Measurements from ENCODE around the gene AEBP1. TPM values are rescaled to one million over a fixed set of nuclear protein-coding genes. Genes with fewer than 3 reads are reported as not detected.
"Not testable (repeated sequence)": the region's sequence is repeated elsewhere in the genome, so short reads cannot be mapped to it uniquely, and the experiment has no call there.

AEBP1 gene
- total and polyA plus RNA-seq, 2 of the 4 experiments (the other 2 are of a cell fraction): 1.1 to 5.7 TPM

DNA sequence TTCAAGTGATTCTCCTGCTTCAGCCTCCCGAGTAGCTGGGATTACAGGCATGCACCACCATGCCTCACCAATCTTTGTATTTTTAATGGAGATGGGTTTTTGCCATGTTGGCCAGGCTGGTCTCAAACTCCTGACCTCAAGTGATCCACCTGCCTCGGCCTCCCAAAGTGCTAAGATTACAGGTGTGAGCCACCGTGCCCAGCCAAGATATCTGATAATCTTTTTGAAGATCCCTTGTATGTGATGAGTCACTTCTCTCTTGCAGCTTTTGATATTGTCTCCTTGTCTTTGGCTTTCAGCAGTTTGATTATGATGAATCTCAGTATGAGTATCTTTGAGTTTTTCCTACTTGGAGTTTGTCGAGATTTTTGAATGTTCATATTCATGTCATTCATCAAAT is 22.4 kb downstream of the AEBP1 start:
- WGBS, 2 experiments (ENCODE audit: extremely low coverage in 2 of 2, insufficient read length in 1 of 2): no CpG with 5 or more reads among the region's 4 CpGs
- H3K4ac ChIP-seq (ENCODE audit: low read depth, low read length); H3K9me3 ChIP-seq (ENCODE audit: control insufficient read depth, insufficient read depth, low read length); dilution Hi-C loops (cut with HindIII; ENCODE audit: low sequenced_read_pairs, unreplicated experiment); H3K4me2 ChIP-seq (ENCODE audit: low read depth, low read length); H3K9ac ChIP-seq (ENCODE audit: low read depth, low read length); H4K20me1 ChIP-seq (ENCODE audit: insufficient read depth, low read length); H4K91ac ChIP-seq (ENCODE audit: insufficient read depth, low read depth, low read length); H3K4me1 ChIP-seq (ENCODE audit: control insufficient read depth, insufficient read depth, low read length); H2BK15ac ChIP-seq (ENCODE audit: low read depth, low read length); H2BK5ac ChIP-seq (ENCODE audit: low read depth, low read length, poor library complexity, severe bottlenecking); H4K8ac ChIP-seq (ENCODE audit: low read depth in 2 of 2, low read length in 2 of 2); H3K27me3 ChIP-seq (ENCODE audit: control insufficient read depth, insufficient read depth, low read length); ATAC-seq (ENCODE audit: low read depth); H3K56ac ChIP-seq (ENCODE audit: extremely low read depth, insufficient read depth, low read length); CTCF ChIA-PET; H3K36me3 ChIP-seq (ENCODE audit: control insufficient read depth, insufficient read depth, low read length); H3K4me3 ChIP-seq (ENCODE audit: insufficient read depth, low read depth, low read length); DNase-seq; intact Hi-C loops (cut with micrococcal nuclease); H3K23ac ChIP-seq (ENCODE audit: low read depth, low read length); H2AK5ac ChIP-seq (ENCODE audit: low read depth, low read length); H2AK9ac ChIP-seq (replicated peaks; ENCODE audit: low read depth, low read length, poor library complexity); POLR2A ChIA-PET (ENCODE audit: unreplicated experiment); H4K5ac ChIP-seq (ENCODE audit: low read depth, low read length); H3K9me1 ChIP-seq (ENCODE audit: insufficient read depth, low read length); H3K14ac ChIP-seq (replicated peaks; ENCODE audit: low read depth, low read length); H2BK120ac ChIP-seq (ENCODE audit: low read depth, low read length); H3K18ac ChIP-seq (ENCODE audit: low read depth, low read length); BruUV-seq (replicated peaks); H2AFZ ChIP-seq (replicated peaks; ENCODE audit: low read length, poor library complexity); H2BK20ac ChIP-seq (ENCODE audit: low read depth, low read length); H3K27ac ChIP-seq (ENCODE audit: insufficient read depth, low read length): not testable (repeated sequence)
- in situ Hi-C loops (cut with MboI; ENCODE audit: low sequenced_read_pairs): loop anchor here (10.0 kb wide), 1 partner anchor 68 kb away; no protein-coding TSS in a partner anchor
- peaks cover 12 to 18% of the 10 kb centered on the region in 2 experiments for H3K79me1 ChIP-seq (ENCODE audit: low read depth in 1 of 2, low read length in 2 of 2)
